ENCODE data around the gene GGTLC2.

GGTLC2 gene

GRCh38 chr22:22655452-22656290, 11.3 kb downstream of the GGTLC2 start:
- Histone ChIP-seq H2AFZ (ENCODE audit: low read depth, low read length, severe bottlenecking) (no peak overlapping the region), H3K9me2 (replicated peaks; ENCODE audit: insufficient read depth, low read length) (no peaks in the 10 kb centered on the region), H3K79me2 (ENCODE audit: insufficient read depth, low read length) (no peaks in the 10 kb centered on the region), H3F3A (ENCODE audit: insufficient read depth) (no peaks in the 10 kb centered on the region), H3K9me3 (ENCODE audit: insufficient read depth, low read length) (no peaks in the 10 kb centered on the region), H3K4me2 (ENCODE audit: low read depth, low read length, poor library complexity, severe bottlenecking) (no peak overlapping the region), H3K4me3 (ENCODE audit: insufficient read depth, low read length, poor library complexity, severe bottlenecking) (no peak overlapping the region), H3K27me3 (ENCODE audit: low read length) (no peaks in the 10 kb centered on the region), H3K9ac (ENCODE audit: low read length) (no peak overlapping the region), H3K27ac (ENCODE audit: low read depth, low read length) (no peak overlapping the region), H4K20me1 (ENCODE audit: low read depth, low read length) (no peaks in the 10 kb centered on the region), H3K36me3 (ENCODE audit: low read length) (no peaks in the 10 kb centered on the region)
- TF ChIP-seq EZH2phosphoT487 (conservative IDR thresholded peaks at IDR 0.05; ENCODE audit: low read length) (no peak), CTCF (IDR thresholded peaks at IDR 0.05; ENCODE audit: insufficient read depth, low read length, poor library complexity, severe bottlenecking) (no peak)

DNA sequence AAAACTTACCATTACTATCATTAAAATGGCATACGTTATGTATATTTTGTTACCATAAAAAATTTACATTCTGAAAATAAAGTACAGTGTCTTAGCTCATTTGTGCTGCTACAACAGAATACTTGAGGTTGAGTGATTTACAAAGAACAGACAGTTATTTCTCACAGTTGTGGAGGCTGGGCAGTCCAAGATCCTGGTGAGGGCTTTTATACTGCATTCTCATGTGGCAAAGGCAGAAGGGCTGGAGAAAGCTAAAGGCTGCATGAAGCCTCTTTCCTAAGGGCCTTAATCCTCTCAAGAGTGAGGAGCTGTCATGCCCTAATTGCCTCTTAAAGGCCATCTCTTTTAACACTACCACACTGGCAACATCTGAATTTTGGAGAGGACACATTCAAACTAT, 13.3 kb downstream of the GGTLC2 start:
- Histone ChIP-seq H3K36me3 (ENCODE audit: low read length) (no peaks in the 10 kb centered on the region), H3K27me3 (ENCODE audit: low read length) (no peaks in the 10 kb centered on the region), H3K9ac (ENCODE audit: low read length) (no peak overlapping the region), H3F3A (ENCODE audit: insufficient read depth) (no peaks in the 10 kb centered on the region), H3K4me3 (ENCODE audit: insufficient read depth, low read length, poor library complexity, severe bottlenecking) (no peak overlapping the region), H3K27ac (ENCODE audit: low read depth, low read length) (no peak overlapping the region), H3K4me2 (ENCODE audit: low read depth, low read length, poor library complexity, severe bottlenecking) (no peak overlapping the region), H3K9me3 (ENCODE audit: insufficient read depth, low read length) (no peaks in the 10 kb centered on the region), H3K79me2 (ENCODE audit: insufficient read depth, low read length) (no peaks in the 10 kb centered on the region), H3K9me2 (replicated peaks; ENCODE audit: insufficient read depth, low read length) (no peaks in the 10 kb centered on the region), H4K20me1 (ENCODE audit: low read depth, low read length) (no peaks in the 10 kb centered on the region), H2AFZ (ENCODE audit: low read depth, low read length, severe bottlenecking) (no peak overlapping the region)
- TF ChIP-seq EZH2phosphoT487 (conservative IDR thresholded peaks at IDR 0.05; ENCODE audit: low read length) (no peak), CTCF (IDR thresholded peaks at IDR 0.05; ENCODE audit: insufficient read depth, low read length, poor library complexity, severe bottlenecking) (no peak)

DNA sequence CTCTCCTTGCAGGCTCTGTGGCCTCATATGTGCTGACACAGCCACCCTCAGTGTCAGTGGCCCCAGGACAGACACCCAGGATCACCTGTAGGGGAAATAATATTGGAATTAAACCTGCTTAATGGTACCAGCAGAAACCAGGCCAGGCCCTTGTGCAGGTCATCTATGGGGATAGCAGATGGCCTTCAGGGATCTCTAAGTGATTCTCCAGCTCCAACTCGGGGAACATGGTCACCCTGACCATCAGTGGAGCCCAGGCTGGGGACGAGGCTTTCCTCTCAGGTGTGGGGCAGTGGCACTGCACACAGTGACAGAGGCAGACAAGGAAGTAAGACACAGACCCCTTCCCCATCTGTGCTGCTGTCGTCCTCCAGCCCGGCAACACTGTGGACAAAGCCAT, 16.9 kb downstream of the GGTLC2 start:
- H3K4me2 ChIP-seq (ENCODE audit: low read depth, low read length, poor library complexity, severe bottlenecking): no peak overlapping the region

More for the DNA sequence above, 16.9 kb downstream of the GGTLC2 start:
- no peak overlapping the region for H3K27ac ChIP-seq (ENCODE audit: low read depth, low read length)
- H3K36me3 ChIP-seq (ENCODE audit: low read length): no peaks in the 10 kb centered on the region
- no peaks in the 10 kb centered on the region for H3F3A ChIP-seq (ENCODE audit: insufficient read depth)
- no peaks in the 10 kb centered on the region for H3K9me3 ChIP-seq (ENCODE audit: insufficient read depth, low read length)
- no peak overlapping the region for H2AFZ ChIP-seq (ENCODE audit: low read depth, low read length, severe bottlenecking)
- no peaks in the 10 kb centered on the region for H3K79me2 ChIP-seq (ENCODE audit: insufficient read depth, low read length)
- no peaks in the 10 kb centered on the region for H4K20me1 ChIP-seq (ENCODE audit: low read depth, low read length)
- no peak overlapping the region for H3K4me3 ChIP-seq (ENCODE audit: insufficient read depth, low read length, poor library complexity, severe bottlenecking)
- no peaks in the 10 kb centered on the region for H3K27me3 ChIP-seq (ENCODE audit: low read length)
- no peaks in the 10 kb centered on the region for H3K9me2 ChIP-seq (replicated peaks; ENCODE audit: insufficient read depth, low read length)
- TF ChIP-seq CTCF (IDR thresholded peaks at IDR 0.05; ENCODE audit: insufficient read depth, low read length, poor library complexity, severe bottlenecking): no peak
- no peak for TF ChIP-seq EZH2phosphoT487 (conservative IDR thresholded peaks at IDR 0.05; ENCODE audit: low read length)
- no peak overlapping the region for H3K9ac ChIP-seq (ENCODE audit: low read length)

All from SU-DHL-6 (cell line).